GM23338 (cell line): ENCODE data around the gene COA8. TPM values are rescaled to one million over a fixed set of nuclear protein-coding genes. Genes with fewer than 3 reads are reported as not detected.

ENCODE experiments used
- ATAC-seq: fragments of 200-7000 bp; cut with Tn5 transposase; 3 replicates; pipeline ENCODE4 v1.9.1; 2020
- DNase-seq: peaks from one replicate; pipeline ENCODE4 v3.0.0-alpha.2; 2015; ENCODE audit warnings: low spot score
- H2AFZ ChIP-seq: fragments of 200-600 bp; sonication (generic); 2 replicates; pipeline ENCODE4 v1.8.0; 2016; ENCODE audit warnings: antibody characterized with exemption, mild to moderate bottlenecking, moderate library complexity
- H3F3A ChIP-seq: fragments of 200-600 bp; sonication (generic); replicated peaks from 2 replicates; pipeline ENCODE4 v1.8.0; 2017; ENCODE audit warnings: antibody characterized with exemption, mixed run types, low read depth
- H3K27ac ChIP-seq: fragments of 200-600 bp; sonication (generic); 2 replicates; pipeline ENCODE4 v1.6.1; 2016; ENCODE audit warnings: low read depth
- H3K27me3 ChIP-seq: fragments of 200-600 bp; sonication (generic); 2 replicates; pipeline ENCODE4 v1.8.0; 2016; ENCODE audit warnings: mild to moderate bottlenecking, mixed run types, moderate library complexity; ENCODE audit not compliant: insufficient read depth
- H3K36me3 ChIP-seq: fragments of 200-600 bp; sonication (generic); 2 replicates; pipeline ENCODE4 v1.8.0; 2016; ENCODE audit warnings: mild to moderate bottlenecking; ENCODE audit not compliant: insufficient read depth
- H3K4me1 ChIP-seq: fragments of 200-600 bp; sonication (generic); 2 replicates; pipeline ENCODE4 v1.8.0; 2016; ENCODE audit warnings: mild to moderate bottlenecking, moderate library complexity; ENCODE audit not compliant: insufficient read depth
- H3K4me2 ChIP-seq: fragments of 200-600 bp; sonication (generic); 2 replicates; pipeline ENCODE4 v1.7.1; 2017; ENCODE audit warnings: mixed run types
- H3K4me3 ChIP-seq: fragments of 200-600 bp; sonication (generic); 2 replicates; pipeline ENCODE4 v1.6.1; 2016; ENCODE audit warnings: mixed run types
- H3K79me2 ChIP-seq: fragments of 200-600 bp; sonication (generic); replicated peaks from 2 replicates; pipeline ENCODE4 v1.8.0; 2017; ENCODE audit warnings: mild to moderate bottlenecking; ENCODE audit not compliant: insufficient read depth
- H3K9me2 ChIP-seq: fragments of 200-600 bp; sonication (generic); 2 replicates; pipeline ENCODE4 v1.8.0; 2017; ENCODE audit not compliant: insufficient read depth
- H4K20me1 ChIP-seq: fragments of 200-600 bp; sonication (generic); replicated peaks from 2 replicates; pipeline ENCODE4 v1.8.0; 2017; ENCODE audit warnings: mild to moderate bottlenecking; ENCODE audit not compliant: insufficient read depth
- H3K27ac Mint-ChIP-seq: 2 replicates; pipeline ENCODE4 v1.8.0; 2020; ENCODE audit warnings: inconsistent platforms, mild to moderate bottlenecking, moderate library complexity, mixed read lengths
- H3K27me3 Mint-ChIP-seq: 3 replicates; pipeline ENCODE4 v1.8.0; 2022; ENCODE audit warnings: low read depth, mild to moderate bottlenecking, moderate library complexity, mixed read lengths, inconsistent platforms; ENCODE audit not compliant: insufficient read depth, poor library complexity
- H3K36me3 Mint-ChIP-seq: 3 replicates; pipeline ENCODE4 v1.8.0; 2021; ENCODE audit warnings: low read depth, mild to moderate bottlenecking, inconsistent platforms, moderate library complexity, mixed read lengths
- H3K4me1 Mint-ChIP-seq: 3 replicates; pipeline ENCODE4 v1.8.0; 2020; ENCODE audit warnings: mild to moderate bottlenecking, inconsistent platforms, mixed read lengths
- H3K4me3 Mint-ChIP-seq: 3 replicates; pipeline ENCODE4 v1.8.0; 2021; ENCODE audit warnings: moderate library complexity, mild to moderate bottlenecking, inconsistent platforms, mixed read lengths
- H3K9me3 Mint-ChIP-seq: 3 replicates; pipeline ENCODE4 v1.8.0; 2020; ENCODE audit warnings: moderate library complexity, mild to moderate bottlenecking, inconsistent platforms, mixed read lengths
- CREB1 ChIP-seq: fragments of 250-450 bp; sonication (Bioruptor Pico); IDR thresholded peaks from 2 replicates; pipeline ENCODE4 v1.5.0; 2020; ENCODE audit warnings: low read depth, mild to moderate bottlenecking, moderate library complexity
- CTCF ChIP-seq, 2 experiments: fragments of 200-600 bp in 1 of 2; sonication (generic) in 1 of 2; conservative IDR thresholded peaks; 2 replicates each; pipeline versions ENCODE4 v1.5.1 to v1.6.1; 2016 to 2017; ENCODE audit warnings: antibody characterized with exemption in 2 of 2, low read depth in 2 of 2, mild to moderate bottlenecking in 2 of 2, moderate library complexity in 1 of 2
- ETS1 ChIP-seq: IDR thresholded peaks from 2 replicates; pipeline ENCODE4 v1.6.1; 2016; ENCODE audit warnings: antibody characterized with exemption
- POLR2AphosphoS5 ChIP-seq: IDR thresholded peaks from 2 replicates; pipeline ENCODE4 v1.6.1; 2016; ENCODE audit warnings: antibody characterized with exemption, low read depth
- REST ChIP-seq: IDR thresholded peaks from one replicate; pipeline ENCODE4 v1.6.1; 2018; ENCODE audit warnings: antibody characterized with exemption; ENCODE audit not compliant: unreplicated experiment
- STAT1 ChIP-seq: IDR thresholded peaks from one replicate; pipeline ENCODE4 v1.6.1; 2016; ENCODE audit warnings: antibody characterized with exemption; ENCODE audit not compliant: unreplicated experiment
- ZNF331 ChIP-seq: fragments of 250-450 bp; sonication (Bioruptor Pico); IDR thresholded peaks from 2 replicates; pipeline ENCODE4 v1.5.0; 2020; ENCODE audit warnings: low read depth, mild to moderate bottlenecking, moderate library complexity
- polyA plus RNA-seq: library from polyadenylated mRNA; unstranded; fragments of >200 nt; fragmentation: Nextera tagmentation; extraction: Ambion mirVana; gene quantifications from 2 replicates; pipeline ENCODE4 v1.2.1, GENCODE V29; 2016
- total RNA-seq: library from RNA; depleted of rRNA; stranded (reverse); fragments of >200 nt; shearing (Covaris generic); gene quantifications from 2 replicates; pipeline ENCODE4 v1.2.3, GENCODE V29; 2014

Gene COA8
- total and polyA plus RNA-seq, 2 experiments from 2014 or later = 61.3 to 130 TPM

- ATAC-seq = no peak
Observed at GRCh38 chr14:103619057-103619456, 56.3 kb downstream of the COA8 start.

More at GRCh38 chr14:103619057-103619456, 56.3 kb downstream of the COA8 start:
- Histone ChIP-seq H3K4me3 (no peak overlapping the region), H3K36me3 (no peaks in the 10 kb centered on the region), H3K9me2 (no peaks in the 10 kb centered on the region), H3K27me3 (no peaks in the 10 kb centered on the region), H3K79me2 (no peaks in the 10 kb centered on the region), H3F3A (no peaks in the 10 kb centered on the region), H3K4me2 (no peak overlapping the region), H3K27ac (no peak overlapping the region), H4K20me1 (no peaks in the 10 kb centered on the region), H2AFZ (no peak overlapping the region), H3K4me1 (no peaks in the 10 kb centered on the region)
- DNase-seq = no peak
- Mint-ChIP-seq H3K27ac (no peak overlapping the region), H3K36me3 (no peaks in the 10 kb centered on the region), H3K9me3 (no peaks in the 10 kb centered on the region), H3K27me3 (peaks cover 9% of the 10 kb centered on the region), H3K4me1 (no peaks in the 10 kb centered on the region), H3K4me3 (no peak overlapping the region)
- TF ChIP-seq POLR2AphosphoS5 (no peak), CTCF (conservative IDR thresholded peaks at IDR 0.05; ENCODE audit: low read depth in 2 of 2) (no peak), ETS1 (no peak), REST (no peak), ZNF331 (CRISPR knock-in tag) (no peak), CREB1 (no peak), STAT1 (no peak)
